Measurements from ENCODE around the gene FOSL2.

GRCh38 chr2:28413152-28413898 is 20.7 kb downstream of the FOSL2 start:
- TF ChIP-seq CTCF (IDR thresholded peaks at IDR 0.05; ENCODE audit: low read length) (no peak), EZH2 (IDR thresholded peaks at IDR 0.05; ENCODE audit: borderline replicate concordance, low read length) (no peak)
